ENCODE data around the gene SLC30A2. TPM values are rescaled to one million over a fixed set of nuclear protein-coding genes. Genes with fewer than 3 reads are reported as not detected.

SLC30A2 gene
- total and polyA plus RNA-seq, 2 of the 13 experiments (the other 11 are each of a cell fraction or from before 2014, with no cell fraction given) = not detected

- no peak for TF ChIP-seq RNF219 (CRISPR knock-in tag; IDR thresholded peaks at IDR 0.05)
- no peak for TF ChIP-seq ELF1 (CRISPR knock-in tag; IDR thresholded peaks at IDR 0.05)
- no peak for TF ChIP-seq ZBTB39 (CRISPR knock-in tag; IDR thresholded peaks at IDR 0.05)
- peak; percentile 69; the same call in 1 of the 2 replicates for TF ChIP-seq ARNTL (CRISPR knock-in tag; IDR thresholded peaks at IDR 0.05)
- TF ChIP-seq ZMAT3 (CRISPR knock-in tag; conservative IDR thresholded peaks at IDR 0.05) = peak; percentile 70; the same call in 1 of the 2 replicates
- TF ChIP-seq LRRFIP1 (CRISPR knock-in tag; conservative IDR thresholded peaks at IDR 0.05) = no peak
- no peak for TF ChIP-seq E2F5 (CRISPR knock-in tag; conservative IDR thresholded peaks at IDR 0.05)
- TF ChIP-seq ATF5 (CRISPR knock-in tag; IDR thresholded peaks at IDR 0.05; ENCODE audit: low read depth) = peak; percentile 51
- TF ChIP-seq ZNF281 (CRISPR knock-in tag; IDR thresholded peaks at IDR 0.05; ENCODE audit: borderline replicate concordance) = no peak
- TF ChIP-seq KLF11 (CRISPR knock-in tag; IDR thresholded peaks at IDR 0.05) = no peak
- no peak for TF ChIP-seq NFE2 (CRISPR knock-in tag; IDR thresholded peaks at IDR 0.05)
- no peak for TF ChIP-seq ZNF710 (CRISPR knock-in tag; IDR thresholded peaks at IDR 0.05; ENCODE audit: borderline replicate concordance)
- peak; percentile 68 for TF ChIP-seq KDM5A (IDR thresholded peaks at IDR 0.05; ENCODE audit: borderline replicate concordance, low read length)
- no peak for TF ChIP-seq ZNF333 (CRISPR knock-in tag; IDR thresholded peaks at IDR 0.05; ENCODE audit: borderline replicate concordance)
Measured at GRCh38 chr1:26035203-26035958, 10.5 kb downstream of the SLC30A2 start (continued).
